Muscle layer of colon (tissue), 2 donors: ENCODE results near the gene COQ8B.

Experiments
- H3K27ac ChIP-seq: one replicate; pipeline ENCODE4 v1.7.0; 2013; ENCODE audit warnings: low read depth, mild to moderate bottlenecking, low read length, moderate library complexity
- H3K27me3 ChIP-seq, 2 donors: one replicate each; pipeline ENCODE4 v1.7.0; 2013; ENCODE audit warnings: low read length in 2 of 2, mild to moderate bottlenecking in 2 of 2; ENCODE audit not compliant: insufficient read depth in 2 of 2, control insufficient read depth in 1 of 2
- H3K36me3 ChIP-seq: one replicate; pipeline ENCODE4 v1.7.0; 2013; ENCODE audit warnings: mild to moderate bottlenecking, low read length; ENCODE audit not compliant: insufficient read depth
- H3K4me1 ChIP-seq: one replicate; pipeline ENCODE4 v1.7.0; 2013; ENCODE audit warnings: mild to moderate bottlenecking, low read length; ENCODE audit not compliant: insufficient read depth
- H3K4me3 ChIP-seq, 2 donors: one replicate each; pipeline ENCODE4 v1.7.0; 2013; ENCODE audit warnings: low read length in 2 of 2, low read depth in 1 of 2, mild to moderate bottlenecking in 1 of 2, moderate library complexity in 1 of 2
- H3K9ac ChIP-seq: one replicate; pipeline ENCODE4 v1.7.0; 2013; ENCODE audit warnings: low read length
- H3K9me3 ChIP-seq: one replicate; pipeline ENCODE4 v1.7.0; 2013; ENCODE audit warnings: mild to moderate bottlenecking, low read length
- donor health status: abdominal sarcoma.
- donor health status: Adenocarcinoma of cecum.

Gene COQ8B

GRCh38 chr19:40713939-40714338 is 2.7 kb downstream of the COQ8B start:
- no peaks in the 10 kb centered on the region for H3K27me3 ChIP-seq
- peaks cover 34% of the 10 kb centered on the region for H3K4me1 ChIP-seq
- peak overlapping the region; percentile 44 for H3K9ac ChIP-seq
- peak overlapping the region; percentile 94 for H3K27ac ChIP-seq
- H3K36me3 ChIP-seq = peaks cover 21% of the 10 kb centered on the region
- no peaks in the 10 kb centered on the region for H3K9me3 ChIP-seq
- peak overlapping the region in 1 of 2 donors; percentile 44 for H3K4me3 ChIP-seq

- peaks cover 10% of the 10 kb centered on the region for H3K4me1 ChIP-seq
- H3K9ac ChIP-seq = no peak overlapping the region
- no peak overlapping the region for H3K4me3 ChIP-seq
- no peaks in the 10 kb centered on the region for H3K27me3 ChIP-seq
- peaks cover 32% of the 10 kb centered on the region for H3K36me3 ChIP-seq
- no peak overlapping the region for H3K27ac ChIP-seq
- no peaks in the 10 kb centered on the region for H3K9me3 ChIP-seq
These were observed 6.9 kb downstream of the COQ8B start for GRCh38 chr19:40709817-40710216.

- Histone ChIP-seq H3K27ac (no peak overlapping the region), H3K27me3 (no peaks in the 10 kb centered on the region), H3K4me3 (no peak overlapping the region), H3K4me1 (peaks cover 8% of the 10 kb centered on the region), H3K36me3 (peaks cover 46% of the 10 kb centered on the region), H3K9me3 (no peaks in the 10 kb centered on the region), H3K9ac (no peak overlapping the region)
These were observed 9.1 kb downstream of the COQ8B start for GRCh38 chr19:40707615-40708014.

GRCh38 chr19:40705950-40706619 is 10.6 kb downstream of the COQ8B start:
- no peak overlapping the region for H3K9ac ChIP-seq
- H3K9me3 ChIP-seq = no peaks in the 10 kb centered on the region
- no peak overlapping the region for H3K4me3 ChIP-seq
- no peak overlapping the region for H3K27ac ChIP-seq
- peaks cover 15% of the 10 kb centered on the region for H3K4me1 ChIP-seq
- no peaks in the 10 kb centered on the region for H3K27me3 ChIP-seq
- H3K36me3 ChIP-seq = peaks cover 40% of the 10 kb centered on the region

- Histone ChIP-seq H3K9me3 (no peaks in the 10 kb centered on the region), H3K27me3 (no peaks in the 10 kb centered on the region), H3K36me3 (peaks cover 36% of the 10 kb centered on the region), H3K4me1 (peaks cover 15% of the 10 kb centered on the region), H3K9ac (no peak overlapping the region), H3K27ac (no peak overlapping the region), H3K4me3 (no peak overlapping the region)
These were observed 11.4 kb downstream of the COQ8B start for GRCh38 chr19:40705362-40705651.

- H3K27me3 ChIP-seq = no peaks in the 10 kb centered on the region
- no peak overlapping the region for H3K4me3 ChIP-seq
- no peak overlapping the region for H3K9ac ChIP-seq
- H3K4me1 ChIP-seq = peaks cover 15% of the 10 kb centered on the region
- H3K9me3 ChIP-seq = no peaks in the 10 kb centered on the region
- peaks cover 33% of the 10 kb centered on the region for H3K36me3 ChIP-seq
- no peak overlapping the region for H3K27ac ChIP-seq
These were observed 12.0 kb downstream of the COQ8B start for GRCh38 chr19:40704491-40705361.

GRCh38 chr19:40703029-40703755 is 13.5 kb downstream of the COQ8B start:
- H3K27ac ChIP-seq = peak overlapping the region; percentile 54
- no peak overlapping the region for H3K4me3 ChIP-seq
- H3K9ac ChIP-seq = no peak overlapping the region
- H3K36me3 ChIP-seq = peaks cover 23% of the 10 kb centered on the region
- H3K4me1 ChIP-seq = peaks cover 15% of the 10 kb centered on the region
- H3K27me3 ChIP-seq = no peaks in the 10 kb centered on the region
- no peaks in the 10 kb centered on the region for H3K9me3 ChIP-seq

GRCh38 chr19:40702337-40703012 is 14.2 kb downstream of the COQ8B start:
- Histone ChIP-seq H3K4me1 (peaks cover 15% of the 10 kb centered on the region), H3K4me3 (no peak overlapping the region), H3K36me3 (peaks cover 23% of the 10 kb centered on the region), H3K9ac (no peak overlapping the region), H3K9me3 (no peaks in the 10 kb centered on the region), H3K27me3 (no peaks in the 10 kb centered on the region), H3K27ac (peak overlapping the region; percentile 54)

- peaks cover 23% of the 10 kb centered on the region for H3K36me3 ChIP-seq
- H3K9ac ChIP-seq = no peak overlapping the region
- no peaks in the 10 kb centered on the region for H3K27me3 ChIP-seq
- no peak overlapping the region for H3K4me3 ChIP-seq
- no peaks in the 10 kb centered on the region for H3K9me3 ChIP-seq
- peaks cover 15% of the 10 kb centered on the region for H3K4me1 ChIP-seq
- H3K27ac ChIP-seq = peak overlapping the region; percentile 13
These were observed 14.9 kb downstream of the COQ8B start for GRCh38 chr19:40701758-40702157.

- H3K4me3 ChIP-seq = no peak overlapping the region
- no peaks in the 10 kb centered on the region for H3K27me3 ChIP-seq
- H3K27ac ChIP-seq = no peak overlapping the region
- peaks cover 15% of the 10 kb centered on the region for H3K4me1 ChIP-seq
- H3K9me3 ChIP-seq = no peaks in the 10 kb centered on the region
- peaks cover 26% of the 10 kb centered on the region for H3K36me3 ChIP-seq
- no peak overlapping the region for H3K9ac ChIP-seq
These were observed 16.6 kb downstream of the COQ8B start for GRCh38 chr19:40700083-40700482.

- H3K4me1 ChIP-seq = peaks cover under 1% of the 10 kb centered on the region
- H3K36me3 ChIP-seq = peaks cover 26% of the 10 kb centered on the region
- H3K4me3 ChIP-seq = no peak overlapping the region
- no peak overlapping the region for H3K9ac ChIP-seq
- no peaks in the 10 kb centered on the region for H3K9me3 ChIP-seq
- H3K27ac ChIP-seq = no peak overlapping the region
- no peaks in the 10 kb centered on the region for H3K27me3 ChIP-seq
These were observed 19.7 kb downstream of the COQ8B start for GRCh38 chr19:40697007-40697406.
